ENCODE results near the gene TMEM74B. TPM values are rescaled to one million over a fixed set of nuclear protein-coding genes. Genes with fewer than 3 reads are reported as not detected.
A peak's percentile ranks its signal among the peaks of the same experiment; 100 is the strongest.

The TMEM74B gene
- 1 to 10 TPM in 2 of 3 donors, under 1 TPM in 1; 0.38 to 2.6 (median 2.1) TPM for total RNA-seq
- long read RNA-seq, donor 1: 0 reads
- long read RNA-seq, donor 2, partial matches to known transcripts: 0 of 2 reads
- long read RNA-seq, donor 2, other reads (novel, unspliced or antisense): 1 of 2 reads

GRCh38 chr20:1184638-1185315 lies at the start of gene TMEM74B:
TSS of gene TMEM74B (minus strand) at chr20:1184981. CDS start at chr20:1183801, 1,180 bp downstream.
- no peaks in the 10 kb centered on the region for H3K36me3 ChIP-seq (ENCODE audit: low read depth)
- H3K4me3 ChIP-seq: no peak within 1 kb of the TSS
- intact Hi-C loops (cut with DNase I, micrococcal nuclease): no loop called here
- H3K4me1 ChIP-seq (ENCODE audit: low read depth): peaks cover 13% of the 10 kb centered on the region
- DNase-seq (no peak), ATAC-seq (peak; percentile 10)
- TF ChIP-seq CTCF (IDR thresholded peaks at IDR 0.05): no peak
- H3K9me3 ChIP-seq: no peaks in the 10 kb centered on the region

GRCh38 chr20:1232286-1233111 lies 47.7 kb upstream of the TMEM74B start:
- Histone ChIP-seq H3K4me3 (no peak overlapping the region), H3K9me3 (no peaks in the 10 kb centered on the region), H3K36me3 (ENCODE audit: low read depth) (no peaks in the 10 kb centered on the region), H3K4me1 (ENCODE audit: low read depth) (no peaks in the 10 kb centered on the region)
- intact Hi-C loops (cut with DNase I, micrococcal nuclease): no loop called here
- DNase-seq: no peak
- no peak for ATAC-seq
- TF ChIP-seq CTCF (IDR thresholded peaks at IDR 0.05): no peak

GRCh38 chr20:1229541-1229940 lies 44.8 kb upstream of the TMEM74B start:
- H3K4me1 ChIP-seq (ENCODE audit: low read depth): peaks cover 15% of the 10 kb centered on the region
- H3K36me3 ChIP-seq (ENCODE audit: low read depth): no peaks in the 10 kb centered on the region
- no peak for ATAC-seq
- no peak for DNase-seq
- intact Hi-C loops (cut with DNase I, micrococcal nuclease): no loop called here
- TF ChIP-seq CTCF (IDR thresholded peaks at IDR 0.05): no peak
- no peaks in the 10 kb centered on the region for H3K9me3 ChIP-seq
- no peak overlapping the region for H3K4me3 ChIP-seq

- intact Hi-C loops (cut with DNase I, micrococcal nuclease): no loop called here
- DNase-seq (peak; percentile 61 to 84 (median 82)), ATAC-seq (peak; percentile 99)
- Histone ChIP-seq H3K36me3 (ENCODE audit: low read depth) (no peaks in the 10 kb centered on the region), H3K4me1 (ENCODE audit: low read depth) (peaks cover 15% of the 10 kb centered on the region), H3K4me3 (peak within 1 kb of the TSS; percentile 11), H3K9me3 (no peaks in the 10 kb centered on the region)
- no peak for TF ChIP-seq CTCF (IDR thresholded peaks at IDR 0.05)
These were observed 41.2 kb upstream of the TMEM74B start, which contains the start of gene RAD21L1 for GRCh38 chr20:1225783-1226654. TSS of gene RAD21L1 (plus strand) at chr20:1226044. CDS start at chr20:1228454, 2,410 bp downstream.

- ATAC-seq (peak; percentile 65), DNase-seq (peak in 1 of 3 donors; percentile 86)
- Histone ChIP-seq H3K9me3 (no peaks in the 10 kb centered on the region), H3K4me1 (ENCODE audit: low read depth) (peaks cover 15% of the 10 kb centered on the region), H3K4me3 (no peak overlapping the region), H3K36me3 (ENCODE audit: low read depth) (no peaks in the 10 kb centered on the region)
- intact Hi-C loops (cut with DNase I, micrococcal nuclease): no loop called here
- TF ChIP-seq CTCF (IDR thresholded peaks at IDR 0.05): no peak
These were observed 40.5 kb upstream of the TMEM74B start for GRCh38 chr20:1225263-1225782.
